Measurements from ENCODE around the gene GOSR2.
"Not testable (repeated sequence)": the region's sequence is repeated elsewhere in the genome, so short reads cannot be mapped to it uniquely, and the experiment has no call there.

The GOSR2 gene

GRCh38 chr17:46894476-46895151 is 28.3 kb upstream of the GOSR2 start:
- no peak for DNase-seq

- no peak for DNase-seq
Measured at GRCh38 chr17:46895171-46895570, 27.8 kb upstream of the GOSR2 start.

GRCh38 chr17:46896991-46897390 is 26.0 kb upstream of the GOSR2 start:
- DNase-seq, result no peak

GRCh38 chr17:46898364-46898763 is 24.6 kb upstream of the GOSR2 start:
- no peak for DNase-seq

GRCh38 chr17:46898860-46899259 is 24.1 kb upstream of the GOSR2 start:
- no peak for DNase-seq

- DNase-seq, result no peak
Measured at GRCh38 chr17:46901291-46901690, 21.7 kb upstream of the GOSR2 start.

- no peak for DNase-seq
Measured at GRCh38 chr17:46903762-46904672, 18.9 kb upstream of the GOSR2 start.

- DNase-seq, result no peak
Measured at GRCh38 chr17:46908068-46908737, 14.8 kb upstream of the GOSR2 start.

- no peak for DNase-seq
Measured at GRCh38 chr17:46910179-46910927, 12.6 kb upstream of the GOSR2 start.

GRCh38 chr17:46911311-46911710 is 11.6 kb upstream of the GOSR2 start:
- no peak for DNase-seq

GRCh38 chr17:46915596-46915995 is 7.4 kb upstream of the GOSR2 start:
- no peak for DNase-seq

GRCh38 chr17:46916211-46916610 is 6.7 kb upstream of the GOSR2 start:
- no peak for DNase-seq

GRCh38 chr17:46916623-46917022 is 6.3 kb upstream of the GOSR2 start:
- no peak for DNase-seq

GRCh38 chr17:46917041-46917440 is 5.9 kb upstream of the GOSR2 start:
- DNase-seq, result no peak

GRCh38 chr17:46917516-46917915 is 5.4 kb upstream of the GOSR2 start:
- no peak for DNase-seq

- DNase-seq, result not testable (repeated sequence)
Measured at GRCh38 chr17:46921962-46922361, 998 bp upstream of the GOSR2 start.

- no peak for DNase-seq
Measured at GRCh38 chr17:46922487-46922803, 515 bp upstream of the GOSR2 start.

- DNase-seq, result no peak
Measured at GRCh38 chr17:46925185-46925868, 2.4 kb downstream of the GOSR2 start.

- DNase-seq, result no peak
Measured at GRCh38 chr17:46928467-46929261, 5.7 kb downstream of the GOSR2 start.

GRCh38 chr17:46929413-46929812 is 6.5 kb downstream of the GOSR2 start:
- DNase-seq, result no peak

- DNase-seq, result no peak
Measured at GRCh38 chr17:46930051-46930450, 7.1 kb downstream of the GOSR2 start.

GRCh38 chr17:46931596-46931995 is 8.6 kb downstream of the GOSR2 start:
- no peak for DNase-seq
